Measurements from ENCODE around the gene TPCN2.

The TPCN2 gene

DNA sequence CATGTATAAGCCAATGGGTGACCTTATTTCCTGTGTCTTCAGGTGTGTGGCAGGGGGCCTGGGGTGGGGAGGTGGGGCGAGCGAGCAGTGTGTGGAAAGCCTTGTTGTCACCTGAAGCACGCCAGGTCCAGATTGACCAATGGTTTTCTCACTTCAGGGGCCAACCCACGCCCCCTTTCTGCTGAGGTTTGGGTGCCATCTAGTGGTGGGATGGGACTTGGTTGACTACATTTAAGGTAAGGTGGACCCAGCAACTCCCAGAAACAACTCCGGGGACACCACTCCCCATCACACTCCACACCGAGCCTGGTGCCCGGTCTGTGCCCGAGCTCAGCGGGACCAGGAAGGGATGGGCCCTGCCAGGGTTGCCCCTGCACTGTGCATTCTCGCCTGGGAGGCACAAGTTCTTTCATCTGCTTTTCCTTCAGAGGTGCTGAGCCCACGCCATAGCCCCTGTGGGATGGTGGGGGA lies 40.0 kb downstream of the TPCN2 start:
- no peaks in the 10 kb centered on the region for H3K4me1 ChIP-seq (ENCODE audit: control extremely low read depth in 1 of 4, control insufficient read depth in 4 of 4, insufficient read depth in 4 of 4, low read length in 3 of 4)
- POLR2A ChIA-PET, result no interaction called here
- H3K27me3 ChIP-seq (replicated peaks in 2 of 5; ENCODE audit: control insufficient read depth in 4 of 5, insufficient read depth in 5 of 5, low read length in 4 of 5), result no peaks in the 10 kb centered on the region
- no peak overlapping the region for H3K27ac ChIP-seq (ENCODE audit: insufficient read depth in 1 of 2, low read depth in 1 of 2, low read length in 2 of 2, poor library complexity in 1 of 2, severe bottlenecking in 2 of 2)
- peak; percentile 65 to 79 (median 74) for DNase-seq
- H3K36me3 ChIP-seq (ENCODE audit: control insufficient read depth in 4 of 4, insufficient read depth in 4 of 4, low read length in 3 of 4), result peaks cover 4 to 66% (median 28%) of the 10 kb centered on the region in 4 experiments
- CTCF ChIA-PET, result interaction anchor here (0.6 to 1.3 kb wide), 3 partner anchors 8 to 477 kb away, joined by 3 to 4 read pairs (median 3); no protein-coding TSS in a partner anchor
- 93% methylated on average over 5 of the region's 11 CpGs for WGBS (ENCODE audit: insufficient coverage)
- no peak overlapping the region for H3K4me3 ChIP-seq (ENCODE audit: control insufficient read depth in 1 of 7, extremely low read depth in 1 of 7, insufficient read depth in 4 of 7, low read depth in 2 of 7, low read length in 6 of 7)
- peaks cover 0 to 5% (median 0%) of the 10 kb centered on the region in 5 experiments for H3K9me3 ChIP-seq (ENCODE audit: control extremely low read depth in 1 of 5, control insufficient read depth in 4 of 5, insufficient read depth in 2 of 5, low read depth in 1 of 5, low read length in 4 of 5)

DNA sequence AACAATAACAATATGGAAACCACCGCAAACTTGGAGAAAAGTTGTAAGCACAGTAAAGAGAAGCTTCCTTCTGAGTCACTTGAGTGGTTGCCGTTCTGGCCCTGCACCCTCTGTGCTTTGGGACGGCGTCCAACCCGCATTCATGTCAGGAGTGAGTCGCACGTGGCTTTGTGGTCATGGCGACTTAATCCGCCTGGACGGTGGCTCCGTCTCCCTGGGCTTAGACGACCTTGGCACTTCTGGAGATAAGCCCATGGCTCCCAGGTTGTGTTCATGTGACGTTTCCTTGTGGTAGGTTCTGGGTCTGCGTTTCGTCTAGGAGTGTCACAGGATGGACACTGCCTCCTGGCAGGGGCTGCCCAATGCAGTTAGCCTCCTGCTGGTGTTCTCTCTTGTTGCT lies 40.5 kb downstream of the TPCN2 start:
- ChIA-PET POLR2A (no interaction called here), CTCF (interaction anchor here (0.6 to 1.3 kb wide), 6 partner anchors 9 to 582 kb away, joined by 3 to 4 read pairs (median 3); no protein-coding TSS in a partner anchor)
- H3K4me1 ChIP-seq (ENCODE audit: control extremely low read depth in 1 of 4, control insufficient read depth in 4 of 4, insufficient read depth in 4 of 4, low read length in 3 of 4), result no peaks in the 10 kb centered on the region

DNA sequence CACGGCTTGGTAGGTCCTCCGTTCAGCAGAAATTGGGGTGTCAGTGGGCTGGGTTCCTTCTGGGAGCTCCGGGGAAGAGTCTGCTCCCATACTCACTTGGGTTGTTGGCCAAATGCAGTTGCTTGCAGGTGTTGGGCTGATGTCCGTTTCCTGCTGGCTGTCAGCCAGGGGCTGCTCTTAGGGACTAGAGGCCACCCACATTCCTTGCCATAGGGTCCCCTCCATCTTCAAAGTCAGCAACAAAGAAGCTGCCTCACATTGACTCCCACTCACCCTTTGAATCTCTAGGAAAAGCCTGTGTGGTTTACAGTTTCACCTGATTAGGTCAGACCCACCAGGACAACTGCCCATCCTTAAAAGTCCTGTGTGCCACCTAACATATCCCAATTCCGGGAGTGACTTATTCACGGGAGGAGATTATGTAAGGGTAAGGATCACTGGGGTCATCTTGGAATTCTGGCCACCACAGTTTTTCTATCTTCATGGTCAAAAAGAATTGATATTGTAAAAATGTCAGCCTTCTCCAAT lies 43.0 kb downstream of the TPCN2 start:
- Histone ChIP-seq H3K27me3 (replicated peaks in 2 of 5; ENCODE audit: control insufficient read depth in 4 of 5, insufficient read depth in 5 of 5, low read length in 4 of 5) (no peaks in the 10 kb centered on the region), H3K36me3 (ENCODE audit: control insufficient read depth in 4 of 4, insufficient read depth in 4 of 4, low read length in 3 of 4) (peaks cover 4 to 40% (median 17%) of the 10 kb centered on the region in 4 experiments), H3K27ac (ENCODE audit: insufficient read depth in 1 of 2, low read depth in 1 of 2, low read length in 2 of 2, poor library complexity in 1 of 2, severe bottlenecking in 2 of 2) (no peak overlapping the region), H3K4me1 (ENCODE audit: control extremely low read depth in 1 of 4, control insufficient read depth in 4 of 4, insufficient read depth in 4 of 4, low read length in 3 of 4) (no peaks in the 10 kb centered on the region), H3K4me3 (ENCODE audit: control insufficient read depth in 1 of 7, extremely low read depth in 1 of 7, insufficient read depth in 4 of 7, low read depth in 2 of 7, low read length in 6 of 7) (no peak overlapping the region), H3K9me3 (ENCODE audit: control extremely low read depth in 1 of 5, control insufficient read depth in 4 of 5, insufficient read depth in 2 of 5, low read depth in 1 of 5, low read length in 4 of 5) (peaks cover 0 to 5% (median 0%) of the 10 kb centered on the region in 5 experiments)
- whole genome bisulfite sequencing (ENCODE audit: insufficient coverage), result 97% methylated on average over 4 of the region's 6 CpGs
- POLR2A ChIA-PET, result no interaction called here
- CTCF ChIA-PET, result interaction anchor here (1.1 to 1.8 kb wide), 4 partner anchors 10 to 554 kb away, joined by 3 to 9 read pairs (median 4); no protein-coding TSS in a partner anchor
- DNase-seq, result no peak

More for the DNA sequence above, 40.5 kb downstream of the TPCN2 start:
- 77% methylated on average over 12 of the region's 15 CpGs for WGBS (ENCODE audit: insufficient coverage)
- no peak overlapping the region for H3K27ac ChIP-seq (ENCODE audit: insufficient read depth in 1 of 2, low read depth in 1 of 2, low read length in 2 of 2, poor library complexity in 1 of 2, severe bottlenecking in 2 of 2)
- no peak overlapping the region for H3K4me3 ChIP-seq (ENCODE audit: control insufficient read depth in 1 of 7, extremely low read depth in 1 of 7, insufficient read depth in 4 of 7, low read depth in 2 of 7, low read length in 6 of 7)
- no peaks in the 10 kb centered on the region for H3K27me3 ChIP-seq (replicated peaks in 2 of 5; ENCODE audit: control insufficient read depth in 4 of 5, insufficient read depth in 5 of 5, low read length in 4 of 5)
- DNase-seq, result peak; percentile 27 to 62 (median 62)
- peaks cover 4 to 61% (median 26%) of the 10 kb centered on the region in 4 experiments for H3K36me3 ChIP-seq (ENCODE audit: control insufficient read depth in 4 of 4, insufficient read depth in 4 of 4, low read length in 3 of 4)
- peaks cover 0 to 5% (median 0%) of the 10 kb centered on the region in 5 experiments for H3K9me3 ChIP-seq (ENCODE audit: control extremely low read depth in 1 of 5, control insufficient read depth in 4 of 5, insufficient read depth in 2 of 5, low read depth in 1 of 5, low read length in 4 of 5)

DNA sequence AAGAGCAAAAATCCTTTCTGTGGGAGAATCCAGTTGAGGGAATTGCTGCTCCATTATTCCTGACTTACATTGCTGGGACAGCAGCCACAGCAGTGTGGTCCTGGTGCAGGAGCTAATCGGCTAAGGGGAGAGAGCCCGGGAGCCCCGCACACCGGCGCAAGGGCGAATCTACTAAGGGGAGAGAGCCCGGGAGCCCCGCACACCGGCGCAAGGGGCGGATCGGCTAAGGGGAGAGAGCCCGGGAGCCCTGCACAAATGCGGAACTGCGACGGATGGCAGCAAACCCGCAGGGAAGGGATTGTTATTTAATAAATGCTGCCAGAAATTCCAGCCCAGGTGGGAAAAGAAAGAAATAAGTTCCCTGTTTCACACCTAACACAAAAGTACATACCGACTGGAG lies 43.5 kb downstream of the TPCN2 start:
- Histone ChIP-seq H3K27ac (ENCODE audit: insufficient read depth in 1 of 2, low read depth in 1 of 2, low read length in 2 of 2, poor library complexity in 1 of 2, severe bottlenecking in 2 of 2) (no peak overlapping the region), H3K27me3 (replicated peaks in 2 of 5; ENCODE audit: control insufficient read depth in 4 of 5, insufficient read depth in 5 of 5, low read length in 4 of 5) (no peaks in the 10 kb centered on the region), H3K9me3 (ENCODE audit: control extremely low read depth in 1 of 5, control insufficient read depth in 4 of 5, insufficient read depth in 2 of 5, low read depth in 1 of 5, low read length in 4 of 5) (peaks cover 0 to 5% (median 0%) of the 10 kb centered on the region in 5 experiments), H3K4me3 (ENCODE audit: control insufficient read depth in 1 of 7, extremely low read depth in 1 of 7, insufficient read depth in 4 of 7, low read depth in 2 of 7, low read length in 6 of 7) (no peak overlapping the region), H3K36me3 (ENCODE audit: control insufficient read depth in 4 of 4, insufficient read depth in 4 of 4, low read length in 3 of 4) (peaks cover 4 to 38% (median 16%) of the 10 kb centered on the region in 4 experiments), H3K4me1 (ENCODE audit: control extremely low read depth in 1 of 4, control insufficient read depth in 4 of 4, insufficient read depth in 4 of 4, low read length in 3 of 4) (peaks cover 0 to 5% (median 2%) of the 10 kb centered on the region in 4 experiments)
- ChIA-PET CTCF (interaction anchor here (1.1 to 1.3 kb wide), 2 partner anchors 9 to 553 kb away, joined by 3 to 4 read pairs; no protein-coding TSS in a partner anchor), POLR2A (no interaction called here)
- DNase-seq, result no peak
- WGBS (ENCODE audit: insufficient coverage), result 96% methylated on average over 13 of the region's 18 CpGs

DNA sequence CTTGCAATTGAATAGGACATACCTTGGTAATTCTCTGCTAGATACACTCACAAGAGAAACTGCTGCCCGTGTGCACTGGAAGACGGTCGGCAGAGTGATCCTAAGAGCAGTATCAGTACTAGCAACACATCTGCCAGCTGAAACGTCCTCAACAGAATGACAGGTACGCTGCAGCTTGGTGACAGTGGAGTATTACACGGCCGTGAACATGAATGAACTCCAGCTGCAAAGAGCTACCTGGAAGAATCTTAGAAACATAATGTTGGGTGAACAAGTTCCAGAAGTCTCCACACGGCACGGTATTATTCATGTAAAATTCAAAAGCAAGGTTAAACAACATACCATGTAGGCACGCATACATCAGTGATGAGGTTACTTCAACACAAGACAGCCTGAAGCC lies 44.4 kb downstream of the TPCN2 start:
- 88% methylated on average over 9 of the region's 10 CpGs for WGBS (ENCODE audit: insufficient coverage)
- CTCF ChIA-PET, result interaction anchor here (1.0 to 1.3 kb wide), 2 partner anchors 8 to 10 kb away, joined by 3 to 4 read pairs; no protein-coding TSS in a partner anchor
- H3K36me3 ChIP-seq (ENCODE audit: control insufficient read depth in 4 of 4, insufficient read depth in 4 of 4, low read length in 3 of 4), result peaks cover 4 to 30% (median 12%) of the 10 kb centered on the region in 4 experiments
- peaks cover 0 to 8% (median 3%) of the 10 kb centered on the region in 4 experiments for H3K4me1 ChIP-seq (ENCODE audit: control extremely low read depth in 1 of 4, control insufficient read depth in 4 of 4, insufficient read depth in 4 of 4, low read length in 3 of 4)
- no peak overlapping the region for H3K4me3 ChIP-seq (ENCODE audit: control insufficient read depth in 1 of 7, extremely low read depth in 1 of 7, insufficient read depth in 4 of 7, low read depth in 2 of 7, low read length in 6 of 7)
- no peaks in the 10 kb centered on the region for H3K27me3 ChIP-seq (replicated peaks in 2 of 5; ENCODE audit: control insufficient read depth in 4 of 5, insufficient read depth in 5 of 5, low read length in 4 of 5)
- H3K9me3 ChIP-seq (ENCODE audit: control extremely low read depth in 1 of 5, control insufficient read depth in 4 of 5, insufficient read depth in 2 of 5, low read depth in 1 of 5, low read length in 4 of 5), result peaks cover 0 to 5% (median 0%) of the 10 kb centered on the region in 5 experiments
- POLR2A ChIA-PET, result no interaction called here
- DNase-seq, result no peak
- no peak overlapping the region for H3K27ac ChIP-seq (ENCODE audit: insufficient read depth in 1 of 2, low read depth in 1 of 2, low read length in 2 of 2, poor library complexity in 1 of 2, severe bottlenecking in 2 of 2)

DNA sequence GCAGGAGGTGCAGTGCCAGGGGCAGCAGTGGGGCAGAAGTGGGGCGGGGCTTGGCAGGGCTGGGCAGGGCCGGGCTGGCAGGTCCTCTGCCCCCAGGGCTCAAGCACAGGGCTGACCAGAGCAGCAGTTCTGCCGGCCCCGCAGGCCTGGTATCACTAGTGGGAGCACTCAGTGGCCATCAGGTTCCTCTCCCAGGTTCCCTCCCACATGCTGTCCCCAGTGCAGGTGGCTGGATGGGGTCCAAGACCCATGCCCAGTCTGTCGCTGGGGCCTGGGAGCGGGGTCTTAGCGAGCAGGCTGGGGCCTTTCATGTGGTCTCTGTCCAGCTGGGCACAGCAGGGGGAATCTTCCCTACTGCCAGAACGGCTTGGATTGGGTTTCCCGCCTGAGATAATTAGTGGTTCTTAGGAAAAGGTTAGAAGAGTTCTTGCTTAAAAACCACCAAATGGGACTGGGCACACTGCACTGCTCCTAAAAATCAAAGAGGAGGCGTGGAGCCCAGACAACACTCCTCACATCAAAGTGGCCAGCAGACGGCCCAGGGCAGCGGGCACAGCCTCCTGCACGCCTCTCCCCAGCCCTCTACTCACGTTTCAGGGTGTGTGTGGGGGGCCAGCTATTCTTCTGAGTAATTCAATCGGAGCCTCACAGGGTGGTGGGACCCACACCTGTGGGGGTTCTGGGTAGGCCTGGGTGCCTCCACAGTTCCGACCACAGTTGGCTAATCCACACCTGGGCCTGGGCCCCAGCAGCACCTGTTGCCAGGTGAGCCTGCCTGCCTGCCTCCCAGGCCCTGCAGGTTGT lies 45.6 kb downstream of the TPCN2 start:
- Histone ChIP-seq H3K4me1 (ENCODE audit: control extremely low read depth in 1 of 4, control insufficient read depth in 4 of 4, insufficient read depth in 4 of 4, low read length in 3 of 4) (peaks cover 0 to 8% (median 3%) of the 10 kb centered on the region in 4 experiments), H3K27me3 (replicated peaks in 2 of 5; ENCODE audit: control insufficient read depth in 4 of 5, insufficient read depth in 5 of 5, low read length in 4 of 5) (no peaks in the 10 kb centered on the region), H3K27ac (ENCODE audit: insufficient read depth in 1 of 2, low read depth in 1 of 2, low read length in 2 of 2, poor library complexity in 1 of 2, severe bottlenecking in 2 of 2) (no peak overlapping the region), H3K9me3 (ENCODE audit: control extremely low read depth in 1 of 5, control insufficient read depth in 4 of 5, insufficient read depth in 2 of 5, low read depth in 1 of 5, low read length in 4 of 5) (peaks cover 0 to 5% (median 0%) of the 10 kb centered on the region in 5 experiments), H3K4me3 (ENCODE audit: control insufficient read depth in 1 of 7, extremely low read depth in 1 of 7, insufficient read depth in 4 of 7, low read depth in 2 of 7, low read length in 6 of 7) (no peak overlapping the region), H3K36me3 (ENCODE audit: control insufficient read depth in 4 of 4, insufficient read depth in 4 of 4, low read length in 3 of 4) (peaks cover 4 to 23% (median 9%) of the 10 kb centered on the region in 4 experiments)
- 95% methylated on average over 15 of the region's 16 CpGs for WGBS (ENCODE audit: insufficient coverage)
- ChIA-PET CTCF (interaction anchor here (1.4 kb wide), 1 partner anchor 550 kb away, joined by 3 read pairs; no protein-coding TSS in a partner anchor), POLR2A (no interaction called here)
- DNase-seq, result no peak
